ENCODE measurements around the gene SLC5A11. TPM values are rescaled to one million over a fixed set of nuclear protein-coding genes. Genes with fewer than 3 reads are reported as not detected.
A peak's percentile ranks its signal among the peaks of the same experiment; 100 is the strongest.
"Not testable (repeated sequence)": the region's sequence is repeated elsewhere in the genome, so short reads cannot be mapped to it uniquely, and the experiment has no call there.

SLC5A11 gene
- total RNA-seq, 1 experiment from 2014 or later: 0.47 TPM

- H3K9me2 ChIP-seq (ENCODE audit: insufficient read depth); intact Hi-C loops (cut with micrococcal nuclease); H3K4me3 ChIP-seq (replicated peaks in 1 of 2; ENCODE audit: low read depth in 1 of 2, low read length in 2 of 2); H3K36me3 ChIP-seq (ENCODE audit: control insufficient read depth in 1 of 2, insufficient read depth in 2 of 2, low read length in 2 of 2); BruUV-seq (replicated peaks); H3K79me2 ChIP-seq (ENCODE audit: insufficient read depth, low read length); POLR2A ChIA-PET; H4K20me1 ChIP-seq (ENCODE audit: insufficient read depth); DNase-seq (ENCODE audit: low read depth, low spot score); H3K27ac ChIP-seq (ENCODE audit: low read depth, low read length); RAD21 ChIA-PET (ENCODE audit: low non-redundant PET in 1 of 2, low total read pairs in 2 of 2, uncharacterized antibody in 2 of 2, unreplicated experiment in 2 of 2); H3K4me1 ChIP-seq (ENCODE audit: control insufficient read depth in 1 of 2, insufficient read depth in 2 of 2, low read length in 2 of 2); H3K27me3 ChIP-seq (ENCODE audit: insufficient read depth, low read length); H3K4me2 ChIP-seq (ENCODE audit: low read length); ATAC-seq; H2AFZ ChIP-seq (ENCODE audit: low read depth, low read length, poor library complexity, severe bottlenecking); CTCF ChIA-PET; H3K9ac ChIP-seq (ENCODE audit: low read length); H3K9me3 ChIP-seq (ENCODE audit: control insufficient read depth in 1 of 2, insufficient read depth in 1 of 2, low read depth in 1 of 2, low read length in 2 of 2): not testable (repeated sequence)
Observed at GRCh38 chr16:24897522-24897921, 51.8 kb downstream of the SLC5A11 start.

DNA sequence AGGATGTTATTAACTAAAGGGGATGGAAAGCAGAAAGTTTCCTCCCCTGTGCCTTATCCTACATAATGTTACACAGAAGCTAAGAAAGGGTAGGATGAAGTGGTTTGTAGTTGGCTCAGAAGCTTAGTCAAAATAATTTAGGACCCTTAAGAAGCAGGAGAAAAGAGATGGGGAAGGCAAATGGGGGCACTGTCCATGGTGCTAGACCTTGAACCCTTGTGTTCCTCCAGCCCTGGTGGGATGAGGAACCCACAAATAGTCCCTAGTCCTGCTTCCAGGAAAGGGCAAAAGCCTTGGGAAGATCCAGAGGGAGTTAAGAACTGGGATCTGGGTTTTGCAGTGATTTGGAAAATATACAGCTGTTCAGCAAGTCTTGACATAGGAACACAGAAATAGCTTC lies 54.5 kb downstream of the SLC5A11 start:
- H3K27me3 ChIP-seq (ENCODE audit: insufficient read depth, low read length): no peaks in the 10 kb centered on the region
- no peaks in the 10 kb centered on the region for H3K9me3 ChIP-seq (ENCODE audit: control insufficient read depth in 1 of 2, insufficient read depth in 1 of 2, low read depth in 1 of 2, low read length in 2 of 2)
- no peak overlapping the region for H3K4me2 ChIP-seq (ENCODE audit: low read length)
- no peaks in the 10 kb centered on the region for H3K4me1 ChIP-seq (ENCODE audit: control insufficient read depth in 1 of 2, insufficient read depth in 2 of 2, low read length in 2 of 2)
- no peaks in the 10 kb centered on the region for H3K36me3 ChIP-seq (ENCODE audit: control insufficient read depth in 1 of 2, insufficient read depth in 2 of 2, low read length in 2 of 2)
- DNase-seq (ENCODE audit: low read depth, low spot score): no peak
- intact Hi-C loops (cut with micrococcal nuclease): no loop called here
- no peaks in the 10 kb centered on the region for H4K20me1 ChIP-seq (ENCODE audit: insufficient read depth)
- ChIA-PET POLR2A (no interaction called here), RAD21 (ENCODE audit: low non-redundant PET in 1 of 2, low total read pairs in 2 of 2, uncharacterized antibody in 2 of 2, unreplicated experiment in 2 of 2) (no interaction called here), CTCF (no interaction called here)
- H3K79me2 ChIP-seq (ENCODE audit: insufficient read depth, low read length): no peaks in the 10 kb centered on the region
- H3K9ac ChIP-seq (ENCODE audit: low read length): no peak overlapping the region
- H3K4me3 ChIP-seq (replicated peaks in 1 of 2; ENCODE audit: low read depth in 1 of 2, low read length in 2 of 2): no peak overlapping the region
- TF ChIP-seq RAD21 (IDR thresholded peaks at IDR 0.05; ENCODE audit: low read depth): no peak
- TF ChIP-seq REST (IDR thresholded peaks at IDR 0.05; ENCODE audit: low read depth): peak; percentile 68
- no peak for TF ChIP-seq ATF3 (IDR thresholded peaks at IDR 0.05)
- no peak for TF ChIP-seq ZNF274 (IDR thresholded peaks at IDR 0.05; ENCODE audit: low read depth, low read length)
- no peak for TF ChIP-seq POLR2A (IDR thresholded peaks at IDR 0.05; ENCODE audit: borderline replicate concordance, extremely low read depth, insufficient read depth, insufficient read length)
- no peak for TF ChIP-seq SRF (IDR thresholded peaks at IDR 0.05; ENCODE audit: low read depth)
- no peak for TF ChIP-seq CBX3 (IDR thresholded peaks at IDR 0.05; ENCODE audit: low read depth)
- no peak for ATAC-seq
- H2AFZ ChIP-seq (ENCODE audit: low read depth, low read length, poor library complexity, severe bottlenecking): no peak overlapping the region
- no peaks in the 10 kb centered on the region for H3K9me2 ChIP-seq (ENCODE audit: insufficient read depth)
- no peak overlapping the region for H3K27ac ChIP-seq (ENCODE audit: low read depth, low read length)
- BruUV-seq (replicated peaks): no TSS peak

Data from HCT116 (cell line).